ENCODE measurements around the gene KANSL1L.

Gene KANSL1L

GRCh38 chr2:210112871-210113270, 58.3 kb downstream of the KANSL1L start:
- no peaks in the 10 kb centered on the region for H3K9me2 ChIP-seq (replicated peaks; ENCODE audit: control insufficient read depth, low read length)
- H3K79me2 ChIP-seq (ENCODE audit: control insufficient read depth, low read length), result no peaks in the 10 kb centered on the region
- no peaks in the 10 kb centered on the region for H3K36me3 ChIP-seq (ENCODE audit: control insufficient read depth, low read length)
- no peaks in the 10 kb centered on the region for H4K20me1 ChIP-seq (ENCODE audit: control insufficient read depth, insufficient read depth, low read depth, low read length)
- H3K27me3 ChIP-seq (ENCODE audit: control insufficient read depth, low read length), result no peaks in the 10 kb centered on the region
- no peak for TF ChIP-seq CTCF (IDR thresholded peaks at IDR 0.05; ENCODE audit: low read depth, low read length, poor library complexity, severe bottlenecking)
- no peak for TF ChIP-seq EZH2phosphoT487 (IDR thresholded peaks at IDR 0.05; ENCODE audit: borderline replicate concordance, low read length)
- peaks cover 3% of the 10 kb centered on the region; the same call in 1 of the 2 replicates for H3K9me3 ChIP-seq (ENCODE audit: control insufficient read depth, insufficient read depth, low read length)
- H3K27ac ChIP-seq (ENCODE audit: low read depth, low read length), result no peak overlapping the region
- no peak overlapping the region for H3K4me2 ChIP-seq (ENCODE audit: low read length)
- no peak overlapping the region for H3K4me3 ChIP-seq (ENCODE audit: low read length)
- H3F3A ChIP-seq (ENCODE audit: control insufficient read depth, insufficient read depth), result no peaks in the 10 kb centered on the region
- H3K4me1 ChIP-seq (ENCODE audit: control insufficient read depth, low read length), result no peaks in the 10 kb centered on the region

- H3F3A ChIP-seq (ENCODE audit: control insufficient read depth, insufficient read depth), result no peaks in the 10 kb centered on the region
- no peaks in the 10 kb centered on the region for H3K79me2 ChIP-seq (ENCODE audit: control insufficient read depth, low read length)
- no peaks in the 10 kb centered on the region for H3K4me1 ChIP-seq (ENCODE audit: control insufficient read depth, low read length)
- H3K4me3 ChIP-seq (ENCODE audit: low read length), result no peak overlapping the region
- TF ChIP-seq EZH2phosphoT487 (IDR thresholded peaks at IDR 0.05; ENCODE audit: borderline replicate concordance, low read length) (no peak), CTCF (IDR thresholded peaks at IDR 0.05; ENCODE audit: low read depth, low read length, poor library complexity, severe bottlenecking) (no peak)
- H3K27ac ChIP-seq (ENCODE audit: low read depth, low read length), result no peak overlapping the region
- no peak overlapping the region for H3K4me2 ChIP-seq (ENCODE audit: low read length)
- no peaks in the 10 kb centered on the region for H3K9me3 ChIP-seq (ENCODE audit: control insufficient read depth, insufficient read depth, low read length)
- no peaks in the 10 kb centered on the region; the same call in 1 of the 2 replicates for H3K36me3 ChIP-seq (ENCODE audit: control insufficient read depth, low read length)
- H3K9me2 ChIP-seq (replicated peaks; ENCODE audit: control insufficient read depth, low read length), result no peaks in the 10 kb centered on the region
- no peaks in the 10 kb centered on the region for H4K20me1 ChIP-seq (ENCODE audit: control insufficient read depth, insufficient read depth, low read depth, low read length)
- H3K27me3 ChIP-seq (ENCODE audit: control insufficient read depth, low read length), result no peaks in the 10 kb centered on the region
Measured at GRCh38 chr2:210099940-210100339, 71.3 kb downstream of the KANSL1L start.

GRCh38 chr2:210094787-210095186, 76.4 kb downstream of the KANSL1L start:
- H4K20me1 ChIP-seq (ENCODE audit: control insufficient read depth, insufficient read depth, low read depth, low read length), result no peaks in the 10 kb centered on the region
- H3K36me3 ChIP-seq (ENCODE audit: control insufficient read depth, low read length), result no peaks in the 10 kb centered on the region
- no peaks in the 10 kb centered on the region for H3K9me3 ChIP-seq (ENCODE audit: control insufficient read depth, insufficient read depth, low read length)
- no peak overlapping the region for H3K4me3 ChIP-seq (ENCODE audit: low read length)
- H3K9me2 ChIP-seq (replicated peaks; ENCODE audit: control insufficient read depth, low read length), result no peaks in the 10 kb centered on the region
- H3K27ac ChIP-seq (ENCODE audit: low read depth, low read length), result no peak overlapping the region
- no peaks in the 10 kb centered on the region for H3K79me2 ChIP-seq (ENCODE audit: control insufficient read depth, low read length)
- H3F3A ChIP-seq (ENCODE audit: control insufficient read depth, insufficient read depth), result no peaks in the 10 kb centered on the region
- no peaks in the 10 kb centered on the region for H3K27me3 ChIP-seq (ENCODE audit: control insufficient read depth, low read length)
- TF ChIP-seq CTCF (IDR thresholded peaks at IDR 0.05; ENCODE audit: low read depth, low read length, poor library complexity, severe bottlenecking) (no peak), EZH2phosphoT487 (IDR thresholded peaks at IDR 0.05; ENCODE audit: borderline replicate concordance, low read length) (no peak)
- no peak overlapping the region for H3K4me2 ChIP-seq (ENCODE audit: low read length)
- no peaks in the 10 kb centered on the region for H3K4me1 ChIP-seq (ENCODE audit: control insufficient read depth, low read length)

GRCh38 chr2:210092791-210093190, 78.4 kb downstream of the KANSL1L start:
- Histone ChIP-seq H3K4me2 (ENCODE audit: low read length) (no peak overlapping the region), H3K79me2 (ENCODE audit: control insufficient read depth, low read length) (no peaks in the 10 kb centered on the region), H3K27ac (ENCODE audit: low read depth, low read length) (no peak overlapping the region), H3F3A (ENCODE audit: control insufficient read depth, insufficient read depth) (no peaks in the 10 kb centered on the region), H3K4me3 (ENCODE audit: low read length) (no peak overlapping the region), H3K27me3 (ENCODE audit: control insufficient read depth, low read length) (no peaks in the 10 kb centered on the region), H3K36me3 (ENCODE audit: control insufficient read depth, low read length) (no peaks in the 10 kb centered on the region), H3K4me1 (ENCODE audit: control insufficient read depth, low read length) (no peaks in the 10 kb centered on the region), H4K20me1 (ENCODE audit: control insufficient read depth, insufficient read depth, low read depth, low read length) (no peaks in the 10 kb centered on the region), H3K9me3 (ENCODE audit: control insufficient read depth, insufficient read depth, low read length) (no peaks in the 10 kb centered on the region), H3K9me2 (replicated peaks; ENCODE audit: control insufficient read depth, low read length) (no peaks in the 10 kb centered on the region)
- no peak for TF ChIP-seq EZH2phosphoT487 (IDR thresholded peaks at IDR 0.05; ENCODE audit: borderline replicate concordance, low read length)
- no peak for TF ChIP-seq CTCF (IDR thresholded peaks at IDR 0.05; ENCODE audit: low read depth, low read length, poor library complexity, severe bottlenecking)
